GM18870 (cell line): ENCODE measurements around the gene IL17A.
A peak's percentile ranks its signal among the peaks of the same experiment; 100 is the strongest.

Experiments
- ATAC-seq: cut with Tn5 transposase; IDR thresholded peaks from one replicate; pipeline ENCODE4 v1.9.1; 2021; ENCODE audit warnings: moderate library complexity; ENCODE audit not compliant: unreplicated experiment

The IL17A gene

DNA sequence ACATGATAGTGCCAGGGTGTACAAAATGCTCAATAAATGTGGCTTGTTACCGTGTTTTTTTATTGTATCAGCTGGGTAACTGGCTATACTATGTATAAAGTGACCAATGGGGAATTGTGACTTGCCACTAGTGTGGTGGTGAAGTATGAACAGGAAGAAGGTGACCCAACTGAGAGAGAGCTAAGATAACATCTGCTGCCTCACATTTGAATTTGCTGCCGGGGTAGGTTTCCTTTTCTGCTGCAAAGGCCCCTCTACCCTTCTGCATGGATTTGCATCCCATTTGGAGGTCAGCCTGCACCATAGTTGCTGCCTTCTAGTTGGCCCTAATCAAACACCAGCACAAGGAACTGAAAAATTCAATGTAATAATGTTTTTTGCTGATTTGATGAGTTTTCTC, 24.1 kb downstream of the IL17A start:
- ATAC-seq, result peak; percentile 75

- ATAC-seq, result no peak
These were observed 27.0 kb downstream of the IL17A start for GRCh38 chr6:52213127-52213526.

DNA sequence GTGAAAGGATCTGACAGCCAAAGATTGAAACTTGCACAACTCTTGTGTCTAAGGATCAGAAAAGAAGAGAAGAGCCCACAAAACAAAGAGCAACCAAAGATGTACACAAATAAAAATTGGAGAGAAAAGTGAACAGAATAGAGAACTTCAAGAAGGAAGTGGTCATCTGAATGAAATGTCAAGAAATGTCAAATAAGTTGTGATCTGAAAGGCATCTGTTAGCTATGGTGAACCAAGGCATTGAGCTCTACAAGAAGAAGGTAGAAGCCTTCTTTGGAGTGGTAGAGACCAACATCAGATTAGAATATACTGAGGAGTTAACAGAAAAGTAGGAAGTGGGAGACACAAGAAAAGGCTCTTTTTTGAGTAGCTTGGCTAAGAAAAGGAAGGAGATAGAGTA, 29.6 kb downstream of the IL17A start:
- ATAC-seq, result no peak

DNA sequence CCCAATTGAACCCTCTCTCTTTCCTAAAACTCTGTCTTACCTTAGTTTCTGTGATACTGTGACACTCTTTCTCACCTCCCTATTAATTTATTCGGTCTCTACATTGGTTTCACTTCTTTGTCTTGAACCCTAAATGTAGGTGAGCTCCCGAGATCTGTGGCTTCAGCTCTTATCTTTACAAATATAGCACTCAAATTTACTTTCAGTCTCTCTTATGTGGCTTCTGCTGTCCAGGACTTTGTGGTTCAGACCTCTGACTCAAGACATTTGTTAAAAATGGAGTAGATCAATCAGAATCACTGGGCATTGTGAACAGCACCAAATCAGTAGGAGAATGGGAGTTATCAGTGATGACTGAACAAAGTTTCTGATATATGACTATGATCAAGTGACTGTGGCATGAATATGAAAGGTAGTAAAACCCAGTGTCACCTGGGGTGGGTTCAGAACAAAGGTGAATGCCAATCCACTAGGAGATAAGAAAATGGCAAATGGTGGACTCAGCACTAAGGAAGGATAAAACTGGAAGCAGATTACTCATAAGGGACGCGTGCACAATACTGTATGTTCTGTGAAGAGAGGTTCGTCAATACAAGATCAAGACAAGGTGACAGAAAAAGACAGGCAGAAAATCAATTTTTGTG, 30.9 kb downstream of the IL17A start:
- ATAC-seq, result no peak

- ATAC-seq, result no peak
These were observed 31.6 kb downstream of the IL17A start for GRCh38 chr6:52217761-52218160.

DNA sequence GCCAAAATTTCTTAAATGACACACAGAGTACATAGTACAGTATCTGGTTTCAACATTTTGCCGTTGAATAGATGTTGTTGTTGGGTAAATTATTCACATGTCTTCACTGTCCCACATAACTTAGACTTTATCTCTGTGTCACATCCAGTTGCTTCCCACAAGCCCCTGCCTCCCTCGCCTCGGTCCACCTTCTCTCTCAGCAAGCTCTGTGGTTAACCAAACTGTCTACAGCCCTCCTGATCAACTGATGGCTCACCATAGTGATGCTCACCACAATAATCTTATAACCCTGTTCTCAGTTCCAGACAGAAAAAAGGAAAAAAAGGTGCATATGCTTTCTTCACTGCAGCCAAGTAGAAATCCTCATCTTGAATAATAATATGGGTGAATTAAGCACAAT, 35.1 kb downstream of the IL17A start:
- peak; percentile 89 for ATAC-seq

DNA sequence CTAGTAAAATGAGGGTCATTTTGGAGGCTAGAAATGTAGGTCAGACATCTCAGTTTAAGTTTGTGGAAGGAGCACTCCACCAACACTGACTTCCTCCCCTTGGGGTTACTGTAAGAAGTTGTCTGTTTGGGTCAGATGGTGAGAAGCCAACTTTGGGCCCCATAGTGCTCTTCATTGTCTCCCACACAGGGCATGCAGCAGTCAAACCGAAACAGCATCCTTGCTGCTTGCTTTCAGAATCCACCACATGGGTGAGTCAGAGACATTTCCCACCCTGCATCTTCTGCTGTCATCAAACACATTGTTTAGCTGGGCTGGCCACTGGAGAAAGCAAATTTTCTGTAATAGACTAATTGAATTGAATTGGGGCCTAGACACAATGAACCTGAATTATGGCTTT, 41.3 kb downstream of the IL17A start:
- ATAC-seq, result peak; percentile 99

- no peak for ATAC-seq
These were observed 44.5 kb downstream of the IL17A start for GRCh38 chr6:52230685-52231084.

- no peak for ATAC-seq
These were observed 45.4 kb downstream of the IL17A start for GRCh38 chr6:52231406-52232127.

DNA sequence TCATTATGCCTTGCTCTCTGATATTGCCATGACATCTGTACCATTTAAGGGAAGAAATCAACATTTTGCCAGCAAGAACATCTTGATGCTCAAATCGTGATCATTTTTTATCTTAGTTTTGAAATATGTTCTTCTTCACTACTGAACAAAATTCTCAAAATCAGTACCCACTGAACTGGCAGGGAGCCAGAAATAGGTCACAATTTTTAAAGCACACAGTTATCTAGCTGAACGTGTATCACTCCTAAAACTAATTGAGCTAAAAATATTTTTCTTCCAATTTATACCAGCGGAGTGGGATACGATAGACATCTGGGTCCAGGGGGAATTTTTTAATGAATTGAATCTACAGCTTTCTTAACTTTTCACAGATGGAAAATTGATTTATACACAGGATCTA, 46.8 kb downstream of the IL17A start:
- ATAC-seq, result no peak

- peak; percentile 73 for ATAC-seq
These were observed 48.0 kb downstream of the IL17A start for GRCh38 chr6:52233975-52234823.
